RPMI8226 (cell line): Measurements from ENCODE around the gene CRYAB.
"Not testable (repeated sequence)": the region's sequence is repeated elsewhere in the genome, so short reads cannot be mapped to it uniquely, and the experiment has no call there.

ENCODE experiments used
- DNase-seq: peaks from one replicate; pipeline ENCODE4 v3.0.0-alpha.2; 2015

CRYAB gene

DNA sequence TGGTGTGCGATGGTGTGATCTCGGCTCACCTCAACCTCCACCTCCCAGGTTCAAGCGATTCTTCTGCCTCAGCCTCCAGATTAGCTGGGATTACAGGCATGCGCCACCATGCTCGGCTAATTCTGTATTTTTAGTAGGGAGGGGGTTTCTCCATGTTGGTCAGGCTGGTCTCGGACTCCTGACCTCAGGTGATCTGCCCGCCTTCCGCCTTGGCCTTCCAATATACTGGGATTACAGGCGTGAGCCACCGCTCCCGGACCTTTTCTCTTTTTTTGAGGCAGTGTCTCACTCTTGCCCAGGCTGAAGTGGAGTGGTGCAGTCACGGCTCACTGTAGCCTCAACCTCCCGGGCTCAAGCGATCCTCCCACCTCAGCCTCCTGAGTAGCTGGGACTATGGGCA, 21.6 kb upstream of the CRYAB start:
- not testable (repeated sequence) for DNase-seq

DNA sequence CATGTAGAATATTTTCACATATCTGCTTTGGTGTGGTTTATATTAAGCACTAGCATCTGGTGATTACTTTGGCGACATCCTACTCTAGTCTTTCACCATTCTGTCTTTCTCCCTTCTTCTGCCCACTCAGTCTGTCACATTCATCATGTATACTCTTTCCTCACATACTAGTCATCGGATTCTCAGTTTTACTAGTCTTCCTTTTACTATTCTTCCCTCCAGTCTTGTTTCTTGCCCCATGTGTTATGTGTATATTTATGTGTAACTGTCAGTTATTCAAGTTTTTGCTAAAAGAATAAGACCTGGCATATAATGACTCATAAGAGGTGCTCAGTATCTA, 21.0 kb upstream of the CRYAB start:
- no peak for DNase-seq

GRCh38 chr11:111930472-111930871, 18.9 kb upstream of the CRYAB start:
- DNase-seq: no peak

DNA sequence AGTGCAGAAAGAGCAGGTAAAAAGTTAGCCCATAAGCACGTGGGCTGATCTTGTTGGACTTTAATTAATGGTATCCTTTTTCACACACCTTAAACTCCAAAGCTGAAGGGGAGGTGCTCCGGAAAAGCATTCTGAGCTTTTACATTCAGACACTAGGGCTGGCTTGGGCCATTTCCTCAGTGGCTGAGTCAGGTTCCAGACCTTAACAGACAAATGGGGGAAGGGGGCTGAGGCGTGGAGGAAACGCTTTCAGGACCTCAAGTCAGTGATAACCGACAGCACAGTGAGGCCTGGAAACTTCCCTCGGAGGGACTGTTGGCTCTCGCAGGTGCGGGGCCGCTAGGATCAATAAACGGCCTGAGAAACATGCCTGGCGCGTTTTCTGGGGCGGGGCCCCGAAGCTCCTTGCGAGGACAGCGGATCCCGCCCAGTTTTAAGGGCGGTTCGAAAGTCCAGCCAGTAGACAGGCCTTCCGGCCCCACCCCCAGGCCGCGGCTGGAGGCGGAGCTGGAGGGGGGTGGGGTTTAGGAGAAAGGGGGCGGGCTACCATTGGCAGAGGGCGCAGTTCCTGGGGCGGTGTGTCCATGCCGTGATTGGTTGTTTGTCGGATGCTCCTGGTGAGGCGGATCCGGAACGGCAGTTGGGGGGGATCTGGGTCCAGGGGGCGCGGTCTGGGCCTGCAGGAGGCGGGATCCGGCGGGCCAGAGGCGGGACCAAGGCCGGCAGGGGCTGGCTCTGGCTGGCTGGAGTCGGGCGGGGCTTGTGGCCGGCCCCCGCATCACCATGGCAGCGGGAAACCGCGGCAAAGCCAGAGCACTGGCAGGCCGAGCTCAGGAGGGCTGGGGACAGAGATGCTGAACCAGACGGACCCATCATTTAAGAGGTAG, 15.2 kb upstream of the CRYAB start:
- peak; percentile 99 for DNase-seq

- no peak for DNase-seq
These were observed 14.4 kb upstream of the CRYAB start for GRCh38 chr11:111925953-111926352.

- no peak for DNase-seq
These were observed 12.4 kb upstream of the CRYAB start for GRCh38 chr11:111923951-111924350.

- no peak for DNase-seq
These were observed 11.8 kb upstream of the CRYAB start for GRCh38 chr11:111923351-111923788.

DNA sequence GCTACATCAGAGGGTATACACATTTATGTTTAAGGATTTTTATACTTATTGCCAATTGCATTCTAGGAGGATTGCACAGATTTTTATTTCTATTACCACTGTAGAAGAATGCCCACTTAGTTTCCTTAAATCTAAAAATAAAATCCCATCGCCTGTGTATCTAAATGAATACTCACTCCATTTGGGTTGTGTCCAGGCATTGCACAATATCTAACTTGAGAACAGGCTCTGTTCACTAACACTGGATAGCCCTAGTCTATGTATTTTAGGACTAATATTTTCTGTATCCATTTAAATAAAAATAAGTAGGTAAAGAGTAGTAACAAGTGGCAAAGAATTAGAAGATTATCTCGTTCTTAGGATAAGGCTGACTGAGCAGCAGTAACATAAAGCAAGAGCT, 11.2 kb upstream of the CRYAB start:
- DNase-seq: no peak

DNA sequence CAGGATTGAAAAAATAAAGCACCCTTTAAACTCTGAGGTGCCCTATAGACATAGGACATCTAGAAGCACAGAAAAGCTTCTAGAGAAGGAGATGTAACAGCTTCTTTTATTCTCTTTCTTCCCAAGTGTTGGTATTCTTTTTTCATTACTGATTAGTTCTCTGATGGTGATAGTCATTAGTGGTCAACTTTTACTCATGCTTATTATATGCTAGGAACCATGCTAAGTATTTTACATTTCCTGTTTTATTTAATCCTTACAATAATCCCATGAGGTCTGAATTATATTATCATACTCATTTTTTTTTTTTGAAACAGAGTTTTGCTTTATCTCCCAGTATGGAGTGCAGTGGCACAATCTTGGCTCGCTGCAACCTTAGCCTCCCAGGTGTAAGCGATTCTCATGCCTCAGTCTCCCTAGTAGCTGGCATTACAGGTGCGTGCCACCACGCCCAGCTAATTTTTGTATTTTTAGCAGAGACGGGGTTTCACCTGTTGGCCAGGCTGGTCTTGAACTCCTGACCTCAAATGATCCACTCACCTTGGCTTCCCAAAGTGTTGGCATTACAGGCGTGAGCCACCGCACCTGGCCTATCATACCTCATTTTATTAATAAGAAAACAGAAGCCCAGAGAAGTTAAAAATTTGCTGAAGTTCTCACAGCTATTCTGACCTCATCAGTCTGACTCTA, 10.1 kb upstream of the CRYAB start:
- DNase-seq: no peak

- no peak for DNase-seq
These were observed 9.3 kb upstream of the CRYAB start for GRCh38 chr11:111920908-111921307.

- DNase-seq: no peak
These were observed 7.1 kb upstream of the CRYAB start, which contains the start of gene C11orf52 for GRCh38 chr11:111918390-111919256. C11orf52 (plus strand) TSS chr11:111918913; CDS start chr11:111918973, 60 bp downstream.

GRCh38 chr11:111917788-111918187, 6.2 kb upstream of the CRYAB start:
- DNase-seq: no peak

- no peak for DNase-seq
These were observed 5.7 kb upstream of the CRYAB start for GRCh38 chr11:111917312-111917711.

- DNase-seq: no peak
These were observed 5.2 kb upstream of the CRYAB start for GRCh38 chr11:111916768-111917167.

DNA sequence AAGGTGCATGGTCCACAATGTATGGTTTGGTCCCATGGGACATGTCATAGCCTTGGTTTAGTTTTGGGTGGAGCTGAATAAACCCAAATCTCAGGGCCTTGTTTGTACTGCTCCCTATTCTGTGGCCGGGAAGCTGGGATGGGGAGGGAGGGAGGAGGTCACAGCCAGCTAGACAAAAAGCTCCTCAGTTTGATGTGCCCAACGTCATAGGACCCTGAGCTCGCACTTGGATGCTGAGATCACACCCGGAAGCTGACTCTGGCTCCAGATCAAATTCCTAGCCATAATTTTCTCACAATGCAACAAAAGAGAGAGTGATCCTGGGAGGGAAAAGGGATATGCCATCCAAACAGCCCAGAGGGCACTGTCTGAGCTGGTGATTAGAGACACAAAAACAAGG, 2.4 kb upstream of the CRYAB start:
- DNase-seq: no peak

DNA sequence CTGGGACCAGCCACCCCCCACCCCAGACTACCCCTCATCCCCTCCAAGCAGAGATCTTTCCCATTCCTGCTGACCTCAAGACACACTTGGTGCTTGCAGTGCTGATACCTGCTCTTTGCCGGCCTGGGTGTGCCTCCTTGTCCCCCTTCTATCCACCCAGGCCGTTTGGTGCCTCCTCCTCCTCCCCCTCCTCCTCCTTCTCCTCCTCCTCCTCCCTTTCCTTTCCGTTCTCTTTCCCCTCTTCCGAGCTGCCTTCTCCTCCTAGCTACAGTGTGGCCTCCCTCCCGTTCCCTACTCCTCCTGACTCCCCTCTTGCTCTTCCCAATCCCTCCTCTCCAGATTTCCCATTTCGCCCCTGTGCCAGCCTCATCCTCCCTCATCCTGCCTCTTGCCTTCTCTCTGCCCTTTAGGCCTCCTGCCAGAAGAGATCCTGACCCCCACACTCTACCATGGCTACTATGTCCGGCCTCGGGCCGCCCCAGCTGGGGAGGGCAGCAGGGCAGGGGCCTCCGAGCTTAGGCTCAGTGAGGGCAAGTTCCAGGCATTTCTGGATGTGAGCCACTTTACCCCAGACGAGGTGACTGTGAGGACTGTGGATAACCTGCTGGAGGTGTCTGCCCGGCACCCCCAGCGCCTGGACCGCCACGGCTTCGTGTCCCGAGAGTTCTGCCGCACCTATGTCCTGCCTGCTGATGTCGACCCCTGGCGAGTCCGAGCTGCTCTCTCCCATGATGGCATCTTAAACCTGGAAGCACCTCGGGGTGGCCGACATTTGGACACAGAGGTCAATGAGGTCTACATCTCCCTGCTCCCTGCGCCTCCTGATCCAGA, 1.7 kb upstream of the CRYAB start:
- DNase-seq: no peak

DNA sequence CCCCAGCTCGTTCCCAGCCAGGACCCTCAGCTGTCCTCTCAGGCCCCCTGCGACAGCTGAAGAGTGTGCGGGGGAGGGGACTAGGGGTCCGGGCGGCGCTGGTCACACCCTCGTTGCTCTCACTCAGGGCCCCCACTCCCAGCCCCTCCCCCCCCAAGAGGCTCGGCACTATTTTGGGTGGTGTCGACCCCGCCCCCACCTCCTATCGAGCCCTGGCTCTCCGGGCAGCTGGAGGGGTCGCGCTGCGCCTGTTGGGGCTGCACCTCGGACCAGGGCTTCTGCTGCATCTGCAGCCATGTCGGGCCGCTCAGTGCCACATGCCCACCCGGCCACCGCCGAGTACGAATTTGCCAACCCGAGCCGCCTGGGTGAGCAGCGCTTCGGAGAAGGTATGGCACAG, 965 bp upstream of the CRYAB start, which contains the start of gene HSPB2:
TSS of gene HSPB2 (plus strand) at position 200 of the 400 bp plus-strand sequence. CDS start at position 296, 96 bp downstream.
- no peak for DNase-seq

DNA sequence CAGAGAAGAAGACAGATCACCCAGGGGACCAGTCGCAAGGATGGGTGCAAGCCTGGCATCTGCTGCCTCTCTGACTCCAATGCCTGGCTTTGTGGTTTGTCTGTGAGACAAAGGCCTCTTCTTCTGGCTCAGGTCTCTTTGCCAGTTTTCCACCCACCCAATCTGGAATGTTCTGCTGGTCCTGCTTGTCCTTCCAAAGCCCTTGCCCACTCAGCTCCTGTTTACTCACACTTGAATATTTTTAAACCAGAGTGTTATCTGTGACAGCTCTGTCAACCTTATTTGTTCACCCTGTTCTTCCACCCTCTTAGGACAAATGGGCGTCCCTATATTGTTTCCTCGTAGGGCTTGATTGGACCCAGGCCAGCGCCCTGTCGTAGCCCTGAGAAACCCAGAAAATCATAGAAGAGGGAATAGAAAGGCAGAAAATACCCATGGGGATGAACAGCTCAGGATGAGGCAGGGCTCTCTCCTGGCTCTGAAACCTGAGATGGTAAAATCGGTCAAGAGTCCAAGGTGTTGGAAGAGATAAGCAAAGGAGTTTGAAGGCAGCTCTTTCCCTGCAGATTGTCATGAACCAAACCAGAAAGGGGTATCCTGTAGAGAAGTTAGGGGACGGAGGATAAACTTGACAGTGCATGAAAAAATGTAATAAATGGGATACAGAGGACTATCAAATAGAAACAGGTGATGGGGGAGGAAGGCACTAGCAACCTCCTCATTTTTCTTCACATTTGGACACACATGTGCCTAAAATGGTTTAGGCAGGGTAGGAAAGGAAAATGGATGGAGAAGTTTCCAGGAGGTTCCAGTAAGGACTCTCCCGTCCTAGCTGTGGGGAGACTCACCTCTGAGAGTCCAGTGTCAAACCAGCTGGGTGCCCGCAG, 651 bp downstream of the CRYAB start:
- no peak for DNase-seq

DNA sequence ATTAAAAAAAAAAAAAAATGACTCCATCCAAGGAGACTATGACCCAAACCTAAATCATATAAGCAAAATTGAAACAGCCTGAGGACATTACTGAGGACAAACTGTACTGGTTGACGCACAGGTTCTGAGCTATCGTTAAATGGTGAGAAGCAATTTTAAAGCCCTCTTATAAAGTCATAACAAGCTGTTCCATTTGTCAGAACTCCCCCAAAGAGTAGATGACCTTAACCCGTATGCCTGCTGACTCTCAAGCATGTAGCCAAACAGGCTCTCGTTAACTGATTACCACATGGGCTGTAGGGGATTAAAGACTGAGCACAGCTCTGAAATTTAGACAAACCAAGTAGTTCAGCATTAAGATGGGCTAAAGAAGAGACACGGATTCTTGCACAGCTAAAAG, 2.2 kb downstream of the CRYAB start:
- DNase-seq: no peak

- DNase-seq: no peak
These were observed 2.8 kb downstream of the CRYAB start for GRCh38 chr11:111908639-111909305.

DNA sequence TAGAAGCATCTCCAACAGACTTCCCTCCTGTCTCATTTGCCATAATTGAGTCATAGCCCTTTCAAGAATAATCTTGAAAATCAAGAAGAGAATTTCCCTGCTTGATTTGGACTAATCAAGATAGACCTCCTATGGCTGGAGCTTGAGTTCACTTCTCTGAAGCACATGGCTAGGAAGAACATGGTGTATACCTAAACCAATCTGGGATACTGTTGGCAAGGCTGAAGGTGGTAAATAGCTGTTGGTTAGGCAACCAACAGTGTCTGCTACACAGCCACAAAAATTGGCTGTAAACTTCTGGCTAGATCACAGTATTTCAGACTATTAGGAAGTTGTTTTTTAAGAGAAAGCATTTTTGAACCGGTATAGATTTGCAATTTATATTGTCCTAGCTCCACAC, 4.9 kb downstream of the CRYAB start:
- no peak for DNase-seq
